Islet of Langerhans (tissue), 1 donor: Measurements from ENCODE around the gene STX7.

Experiments
- FAIRE-seq: peaks from one replicate; lab custom pipeline; 2011; peaks lifted over from hg19 to GRCh38; lab: Jason Lieb, UNC

Gene STX7

GRCh38 chr6:132476688-132477087 lies 36.2 kb downstream of the STX7 start:
- no peak for FAIRE-seq

GRCh38 chr6:132475925-132476324 lies 37.0 kb downstream of the STX7 start:
- FAIRE-seq: peak; percentile 78

GRCh38 chr6:132471787-132472186 lies 41.1 kb downstream of the STX7 start:
- no peak for FAIRE-seq

- no peak for FAIRE-seq
These were observed 46.0 kb downstream of the STX7 start for GRCh38 chr6:132466952-132467351.

- no peak for FAIRE-seq
These were observed 47.1 kb downstream of the STX7 start for GRCh38 chr6:132465530-132466485.

- no peak for FAIRE-seq
These were observed 48.2 kb downstream of the STX7 start for GRCh38 chr6:132464538-132465256.

GRCh38 chr6:132461958-132462357 lies 51.0 kb downstream of the STX7 start:
- FAIRE-seq: no peak

GRCh38 chr6:132459605-132459952 lies 53.3 kb downstream of the STX7 start:
- no peak for FAIRE-seq

- FAIRE-seq: no peak
These were observed 53.9 kb downstream of the STX7 start for GRCh38 chr6:132458887-132459604.

GRCh38 chr6:132456700-132457143 lies 56.2 kb downstream of the STX7 start:
- FAIRE-seq: no peak

GRCh38 chr6:132446855-132447241 lies 66.1 kb downstream of the STX7 start:
- FAIRE-seq: no peak

GRCh38 chr6:132446141-132446854 lies 66.6 kb downstream of the STX7 start:
- FAIRE-seq: no peak

GRCh38 chr6:132445201-132445951 lies 67.5 kb downstream of the STX7 start:
- no peak for FAIRE-seq

- no peak for FAIRE-seq
These were observed 69.7 kb downstream of the STX7 start for GRCh38 chr6:132443206-132443605.

- FAIRE-seq: no peak
These were observed 82.8 kb downstream of the STX7 start for GRCh38 chr6:132430110-132430509.

- FAIRE-seq: no peak
These were observed 87.7 kb downstream of the STX7 start for GRCh38 chr6:132425176-132425575.

- no peak for FAIRE-seq
These were observed 89.1 kb downstream of the STX7 start for GRCh38 chr6:132423839-132424238.

GRCh38 chr6:132418235-132418965 lies 94.5 kb downstream of the STX7 start:
- FAIRE-seq: no peak

GRCh38 chr6:132414761-132415160 lies 98.2 kb downstream of the STX7 start:
- FAIRE-seq: no peak

GRCh38 chr6:132414322-132414721 lies 98.6 kb downstream of the STX7 start:
- no peak for FAIRE-seq

- FAIRE-seq: no peak
These were observed 99.5 kb downstream of the STX7 start for GRCh38 chr6:132413499-132413802.
